Measurements from ENCODE around the gene GTPBP3.
A peak's percentile ranks its signal among the peaks of the same experiment; 100 is the strongest.

GTPBP3 gene

DNA sequence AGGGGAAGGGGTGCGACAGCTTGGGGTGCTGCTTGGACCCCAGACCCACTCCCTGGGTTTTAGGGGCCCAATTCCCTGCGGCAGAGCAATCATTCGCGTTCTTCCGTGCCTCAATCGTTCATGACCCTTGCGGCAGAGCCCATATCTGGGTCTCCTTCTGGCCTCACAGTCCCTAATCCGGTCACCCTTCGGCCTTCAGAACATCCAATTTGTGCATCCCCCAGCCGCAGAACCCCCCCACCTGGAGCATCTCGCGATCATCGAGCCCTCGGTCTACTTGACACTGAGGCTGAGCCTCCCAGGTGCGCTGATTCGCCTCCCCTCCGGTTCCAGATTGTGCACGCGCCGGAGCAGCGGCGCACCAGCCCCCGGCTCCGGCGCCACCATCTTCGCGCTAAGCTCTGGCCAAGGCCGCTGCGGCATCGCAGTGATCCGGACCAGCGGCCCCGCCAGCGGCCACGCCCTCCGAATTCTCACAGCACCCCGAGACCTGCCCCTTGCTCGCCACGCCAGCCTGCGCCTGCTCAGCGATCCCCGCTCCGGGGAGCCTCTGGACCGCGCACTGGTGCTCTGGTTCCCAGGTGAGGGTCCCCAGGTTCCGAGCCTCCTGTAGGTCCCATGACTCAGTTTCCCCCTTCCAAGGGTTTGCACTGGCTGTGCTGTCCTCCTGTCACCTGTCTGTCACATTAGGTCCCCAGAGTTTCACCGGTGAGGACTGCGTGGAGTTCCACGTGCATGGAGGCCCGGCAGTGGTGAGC is 501 bp downstream of the GTPBP3 start:
- Mint-ChIP-seq H3K4me3 (peak overlapping the region; percentile 90 to 97), H3K27ac (peak overlapping the region; percentile 84 to 93), H3K27me3 (no peaks in the 10 kb centered on the region), H3K4me1 (ENCODE audit: low read depth in 2 of 2) (peaks cover 28 to 34% of the 10 kb centered on the region in 2 donors), H3K9me3 (no peaks in the 10 kb centered on the region), H3K36me3 (ENCODE audit: insufficient read depth) (peaks cover 6% of the 10 kb centered on the region)
- ATAC-seq (replicated peaks) (peak; percentile 6), DNase-seq (no peak)

DNA sequence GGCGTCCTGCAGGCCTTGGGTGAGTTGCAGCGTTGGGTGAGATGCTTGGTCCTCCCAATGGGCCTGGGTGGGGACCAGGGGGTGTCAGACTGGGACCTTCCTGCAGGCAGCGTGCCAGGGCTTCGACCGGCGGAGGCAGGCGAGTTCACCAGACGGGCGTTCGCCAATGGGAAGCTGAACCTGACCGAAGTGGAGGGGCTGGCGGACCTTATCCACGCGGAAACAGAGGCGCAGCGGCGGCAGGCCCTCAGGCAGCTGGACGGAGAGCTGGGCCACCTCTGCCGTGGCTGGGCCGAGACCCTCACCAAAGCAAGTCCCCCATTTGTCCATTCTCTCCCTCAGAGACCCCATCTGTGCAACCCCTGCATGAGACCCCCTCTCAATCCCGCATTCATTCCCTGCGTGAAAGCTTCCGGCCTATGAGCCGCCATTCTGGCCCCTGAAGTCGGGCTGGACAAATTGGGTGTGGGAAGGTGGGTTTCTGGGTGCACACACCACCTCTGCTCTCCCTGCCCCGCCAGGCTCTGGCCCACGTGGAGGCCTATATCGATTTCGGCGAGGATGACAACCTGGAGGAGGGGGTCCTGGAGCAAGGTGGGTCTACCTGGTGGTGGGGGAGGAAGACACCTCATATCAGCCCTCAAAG is 1.2 kb downstream of the GTPBP3 start:
- no peaks in the 10 kb centered on the region for H3K27me3 Mint-ChIP-seq
- no peak for ATAC-seq (replicated peaks)
- no peaks in the 10 kb centered on the region for H3K9me3 Mint-ChIP-seq
- no peak for DNase-seq
- peaks cover 24 to 30% of the 10 kb centered on the region in 2 donors for H3K4me1 Mint-ChIP-seq (ENCODE audit: low read depth in 2 of 2)
- peaks cover 11% of the 10 kb centered on the region for H3K36me3 Mint-ChIP-seq (ENCODE audit: insufficient read depth)
- H3K27ac Mint-ChIP-seq: no peak overlapping the region
- peak overlapping the region; percentile 90 to 97 for H3K4me3 Mint-ChIP-seq

DNA sequence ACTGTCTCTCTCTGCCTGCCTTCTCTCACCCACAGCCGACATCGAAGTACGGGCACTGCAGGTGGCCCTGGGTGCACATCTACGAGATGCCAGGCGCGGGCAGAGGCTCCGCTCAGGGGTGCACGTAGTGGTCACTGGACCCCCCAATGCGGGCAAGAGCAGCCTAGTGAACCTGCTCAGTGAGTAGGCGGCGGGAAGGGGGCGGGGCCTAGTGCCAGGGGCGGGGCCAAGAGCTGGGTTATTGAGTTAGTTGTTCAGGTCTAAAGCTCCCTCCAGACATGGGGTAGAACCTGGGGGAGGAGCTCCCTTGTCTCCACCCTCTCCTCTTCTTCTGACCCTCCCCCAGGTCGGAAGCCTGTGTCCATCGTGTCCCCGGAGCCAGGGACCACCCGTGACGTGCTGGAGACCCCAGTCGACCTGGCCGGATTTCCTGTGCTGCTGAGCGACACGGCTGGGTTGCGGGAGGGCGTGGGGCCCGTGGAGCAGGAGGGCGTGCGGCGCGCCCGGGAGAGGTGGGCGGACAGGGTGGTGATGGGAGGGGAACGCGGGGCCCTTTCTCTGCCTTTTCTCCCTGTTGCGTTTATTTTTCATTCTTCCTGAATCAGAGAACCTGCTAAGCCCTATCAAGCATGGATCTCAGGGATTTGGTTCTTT is 1.9 kb downstream of the GTPBP3 start:
- Mint-ChIP-seq H3K36me3 (ENCODE audit: insufficient read depth) (peaks cover 11% of the 10 kb centered on the region), H3K27ac (no peak overlapping the region), H3K27me3 (no peaks in the 10 kb centered on the region), H3K9me3 (no peaks in the 10 kb centered on the region), H3K4me3 (peak overlapping the region; percentile 48 to 97), H3K4me1 (ENCODE audit: low read depth in 2 of 2) (peaks cover 21 to 25% of the 10 kb centered on the region in 2 donors)
- ATAC-seq (replicated peaks) (no peak), DNase-seq (no peak)

DNA sequence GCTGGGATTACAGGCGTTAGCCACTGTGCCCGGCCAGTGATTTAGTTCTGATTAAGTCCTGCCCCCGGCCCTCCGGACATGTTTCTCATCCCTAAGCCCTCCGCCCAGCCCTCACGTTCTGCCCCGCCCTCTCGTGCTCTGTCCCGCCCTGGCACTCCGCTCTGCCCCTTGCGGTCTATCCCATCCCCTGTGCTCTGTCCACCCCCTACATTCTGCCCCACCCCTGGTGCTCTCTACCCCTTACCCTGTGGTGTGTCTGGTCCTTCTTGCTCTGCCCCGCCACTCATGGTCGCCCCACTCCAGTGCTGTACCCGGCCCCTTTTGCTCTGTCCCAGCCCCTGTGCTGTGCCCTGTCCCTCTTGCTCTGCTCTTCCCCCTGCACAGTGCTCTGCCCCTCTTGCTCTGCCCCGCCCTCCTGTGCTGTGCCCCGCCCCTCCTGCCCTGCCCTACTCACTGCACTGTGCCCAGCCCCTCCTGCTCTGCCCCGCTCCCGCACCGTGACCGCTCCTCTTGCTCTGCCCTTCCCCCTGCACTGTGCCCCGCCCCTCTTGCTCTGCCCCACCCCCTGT is 3.0 kb downstream of the GTPBP3 start:
- Mint-ChIP-seq H3K27ac (no peak overlapping the region), H3K4me1 (ENCODE audit: low read depth in 2 of 2) (peaks cover 13 to 20% of the 10 kb centered on the region in 2 donors), H3K36me3 (ENCODE audit: insufficient read depth) (peaks cover 11% of the 10 kb centered on the region), H3K9me3 (no peaks in the 10 kb centered on the region), H3K4me3 (peak overlapping the region in 1 of 2 donors; percentile 34), H3K27me3 (no peaks in the 10 kb centered on the region)
- ATAC-seq (replicated peaks): no peak
- no peak for DNase-seq

DNA sequence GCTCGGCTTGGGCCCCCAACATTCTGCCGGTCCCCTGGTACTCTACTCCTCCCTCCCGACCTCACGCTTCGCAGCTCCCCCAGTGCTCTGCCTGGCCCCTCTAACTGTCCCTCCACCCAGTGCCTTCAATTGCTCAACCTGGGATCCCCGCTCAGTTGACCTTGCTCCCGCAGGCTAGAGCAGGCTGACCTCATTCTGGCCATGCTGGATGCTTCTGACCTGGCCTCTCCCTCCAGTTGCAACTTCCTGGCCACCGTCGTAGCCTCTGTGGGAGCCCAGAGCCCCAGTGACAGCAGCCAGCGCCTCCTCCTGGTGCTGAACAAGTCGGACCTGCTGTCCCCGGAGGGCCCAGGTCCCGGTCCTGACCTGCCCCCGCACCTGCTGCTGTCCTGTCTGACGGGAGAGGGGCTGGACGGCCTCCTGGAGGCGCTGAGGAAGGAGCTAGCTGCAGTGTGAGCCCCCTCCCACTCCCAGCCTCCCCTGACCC is 3.6 kb downstream of the GTPBP3 start:
- H3K36me3 Mint-ChIP-seq (ENCODE audit: insufficient read depth): peaks cover 11% of the 10 kb centered on the region
- peak overlapping the region in 1 of 2 donors; percentile 34 for H3K4me3 Mint-ChIP-seq
- H3K9me3 Mint-ChIP-seq: no peaks in the 10 kb centered on the region

DNA sequence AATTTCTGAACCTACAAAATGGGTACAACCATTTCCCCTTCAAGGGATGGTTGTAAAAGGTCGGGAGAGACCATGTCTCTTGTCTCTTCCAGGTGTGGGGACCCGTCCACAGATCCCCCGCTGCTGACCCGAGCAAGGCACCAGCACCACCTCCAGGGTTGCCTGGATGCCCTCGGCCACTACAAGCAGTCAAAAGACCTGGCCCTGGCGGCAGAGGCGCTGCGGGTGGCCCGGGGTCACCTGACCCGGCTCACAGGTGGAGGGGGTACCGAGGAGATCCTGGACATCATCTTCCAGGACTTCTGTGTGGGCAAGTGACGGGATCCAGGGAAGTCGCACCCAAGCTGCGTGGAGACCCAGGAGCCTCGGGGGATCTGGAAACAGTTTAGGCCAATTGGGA is 4.0 kb downstream of the GTPBP3 start:
- DNase-seq (no peak), ATAC-seq (replicated peaks) (no peak)
- H3K4me1 Mint-ChIP-seq (ENCODE audit: low read depth in 2 of 2): peaks cover 17 to 25% of the 10 kb centered on the region in 2 donors
- no peaks in the 10 kb centered on the region for H3K9me3 Mint-ChIP-seq
- no peak overlapping the region for H3K27ac Mint-ChIP-seq
- H3K27me3 Mint-ChIP-seq: no peaks in the 10 kb centered on the region
- H3K4me3 Mint-ChIP-seq: no peak overlapping the region
- peaks cover 11% of the 10 kb centered on the region for H3K36me3 Mint-ChIP-seq (ENCODE audit: insufficient read depth)

More for the DNA sequence above, 3.6 kb downstream of the GTPBP3 start:
- DNase-seq (no peak), ATAC-seq (replicated peaks) (no peak)
- Mint-ChIP-seq H3K27me3 (no peaks in the 10 kb centered on the region), H3K4me1 (ENCODE audit: low read depth in 2 of 2) (peaks cover 13 to 20% of the 10 kb centered on the region in 2 donors), H3K27ac (no peak overlapping the region)

DNA sequence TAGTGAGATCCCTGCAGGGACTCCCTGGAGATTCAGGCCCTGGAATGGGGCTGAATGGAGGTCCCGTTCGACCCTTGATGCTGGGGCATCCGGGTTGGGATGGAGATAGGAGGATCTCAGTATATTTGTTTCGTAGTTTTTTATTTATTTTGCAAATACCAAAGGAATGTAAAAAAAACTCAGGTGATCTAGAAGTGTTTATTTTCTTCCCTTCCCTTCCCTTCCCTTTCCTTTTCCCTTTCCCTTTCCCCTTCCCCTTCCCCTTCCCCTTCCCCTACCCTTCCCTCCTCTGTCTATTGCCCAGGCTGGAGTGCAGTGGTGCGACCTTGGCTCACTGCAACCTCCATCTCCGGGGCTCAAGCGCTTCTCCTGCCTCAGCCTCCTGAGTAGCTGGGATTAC is 4.5 kb downstream of the GTPBP3 start:
- Mint-ChIP-seq H3K27me3 (no peaks in the 10 kb centered on the region), H3K36me3 (ENCODE audit: insufficient read depth) (peaks cover 11% of the 10 kb centered on the region), H3K27ac (no peak overlapping the region), H3K4me1 (ENCODE audit: low read depth in 2 of 2) (peaks cover 13 to 20% of the 10 kb centered on the region in 2 donors), H3K9me3 (no peaks in the 10 kb centered on the region), H3K4me3 (no peak overlapping the region)
- ATAC-seq (replicated peaks): no peak
- DNase-seq: no peak

DNA sequence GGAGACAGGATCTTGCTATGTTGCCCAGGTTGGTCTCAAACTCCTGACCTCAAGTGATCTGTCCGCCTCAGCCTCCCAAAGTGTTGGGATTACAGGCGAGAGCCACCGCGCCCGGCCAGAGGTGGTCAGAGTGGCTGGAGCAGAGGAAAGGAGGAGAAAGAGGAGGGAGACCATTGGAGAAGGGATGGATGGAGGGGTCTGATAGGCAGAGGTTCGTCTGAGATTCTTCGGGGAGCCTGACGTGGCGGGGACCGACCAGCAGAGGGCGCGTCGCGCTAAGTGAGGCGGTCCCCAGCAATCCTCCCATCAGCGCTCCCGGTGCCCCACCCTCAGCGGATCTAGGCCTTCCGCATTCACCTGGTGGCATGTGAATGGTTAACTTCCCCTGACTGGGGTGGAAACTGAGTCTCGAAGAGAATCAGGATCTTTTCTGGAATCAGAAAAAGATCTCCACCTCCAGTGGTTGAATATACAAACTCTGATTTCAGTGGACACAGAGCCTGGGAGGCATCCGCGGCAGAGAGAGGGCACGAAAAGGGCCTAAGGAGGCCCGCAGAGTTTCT is 8.8 kb downstream of the GTPBP3 start:
- Mint-ChIP-seq H3K27ac (no peak overlapping the region), H3K4me1 (ENCODE audit: low read depth in 2 of 2) (peaks cover 5 to 6% of the 10 kb centered on the region in 2 donors), H3K36me3 (ENCODE audit: insufficient read depth) (peaks cover 8% of the 10 kb centered on the region), H3K9me3 (no peaks in the 10 kb centered on the region), H3K4me3 (no peak overlapping the region), H3K27me3 (peaks cover 26 to 33% of the 10 kb centered on the region in 2 donors)
- ATAC-seq (replicated peaks) (peak; percentile 96), DNase-seq (peak; percentile 73 to 76 (median 74))

DNA sequence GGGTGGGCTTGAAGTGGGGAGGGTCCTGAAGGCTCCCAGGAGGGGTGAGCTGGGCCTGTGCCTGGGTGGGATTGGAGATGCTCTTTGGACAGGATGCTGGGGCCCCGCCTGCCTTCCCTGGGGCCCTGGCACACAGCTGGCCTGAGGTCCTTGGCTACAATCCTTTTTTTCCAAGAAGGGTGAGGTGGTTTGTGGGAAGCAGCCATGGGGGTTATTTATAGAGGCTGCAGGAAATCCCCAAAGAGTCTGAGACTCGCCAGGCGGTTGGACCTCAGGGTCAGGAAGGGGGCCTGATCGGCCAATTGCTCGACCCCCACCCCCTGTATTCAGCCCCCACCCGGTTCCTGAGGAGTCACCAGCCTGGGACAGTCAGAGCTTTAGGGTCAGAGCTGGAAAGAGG is 10.0 kb downstream of the GTPBP3 start:
- Mint-ChIP-seq H3K36me3 (ENCODE audit: insufficient read depth) (peaks cover 6% of the 10 kb centered on the region), H3K27me3 (peaks cover 28 to 45% of the 10 kb centered on the region in 2 donors), H3K9me3 (no peaks in the 10 kb centered on the region), H3K27ac (no peak overlapping the region), H3K4me3 (no peak overlapping the region), H3K4me1 (ENCODE audit: low read depth in 2 of 2) (peaks cover 5 to 9% of the 10 kb centered on the region in 2 donors)
- DNase-seq (no peak), ATAC-seq (replicated peaks) (no peak)

DNA sequence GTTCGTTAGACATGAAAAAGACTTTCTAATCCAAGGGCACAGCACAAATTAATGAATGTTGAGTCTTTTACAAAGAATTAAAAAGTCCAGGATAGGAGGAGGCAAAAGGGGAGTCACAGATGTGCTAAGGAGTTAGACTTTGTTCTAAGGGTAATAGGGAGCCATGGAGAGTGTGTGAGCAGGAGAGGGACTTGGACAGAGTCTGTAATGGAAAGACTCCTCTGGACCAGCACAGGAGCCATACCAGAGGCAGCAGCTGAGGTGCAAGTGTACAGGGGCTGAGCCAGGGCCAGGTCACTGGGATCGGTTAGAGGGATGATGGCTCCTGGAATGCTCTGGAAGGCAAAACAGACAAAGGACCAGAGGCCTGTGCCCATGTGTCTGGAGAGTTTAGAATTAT is 10.5 kb downstream of the GTPBP3 start:
- Mint-ChIP-seq H3K27ac (no peak overlapping the region), H3K4me3 (no peak overlapping the region), H3K27me3 (peaks cover 28 to 50% of the 10 kb centered on the region in 2 donors)

DNA sequence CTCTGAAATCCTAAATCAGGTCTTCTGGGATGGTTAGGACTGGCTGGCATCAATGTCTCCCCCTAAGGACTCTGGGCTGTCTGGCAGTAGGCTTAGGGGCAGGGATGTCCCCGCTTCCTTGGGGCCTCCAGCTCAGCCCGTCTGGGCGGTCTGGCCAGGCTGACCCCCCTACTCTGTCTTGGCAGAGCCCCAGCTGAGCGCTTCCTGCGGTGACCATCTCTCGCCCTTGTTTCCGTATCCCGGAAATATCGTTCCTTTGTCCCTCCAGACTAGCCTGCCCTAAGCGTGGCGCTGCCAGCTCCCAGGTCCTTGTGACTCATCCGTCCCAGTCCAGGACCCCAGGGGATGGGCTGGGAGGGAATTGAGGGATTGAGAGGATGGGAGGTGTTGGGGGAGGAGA is 11.3 kb downstream of the GTPBP3 start:
- Mint-ChIP-seq H3K27ac (no peak overlapping the region), H3K4me1 (ENCODE audit: low read depth in 2 of 2) (peaks cover 5 to 9% of the 10 kb centered on the region in 2 donors), H3K27me3 (peaks cover 36 to 59% of the 10 kb centered on the region in 2 donors), H3K4me3 (no peak overlapping the region), H3K9me3 (no peaks in the 10 kb centered on the region), H3K36me3 (ENCODE audit: insufficient read depth) (no peaks in the 10 kb centered on the region)
- no peak for DNase-seq
- no peak for ATAC-seq (replicated peaks)

More for the DNA sequence above, 10.5 kb downstream of the GTPBP3 start:
- H3K36me3 Mint-ChIP-seq (ENCODE audit: insufficient read depth): peaks cover 5% of the 10 kb centered on the region
- ATAC-seq (replicated peaks) (no peak), DNase-seq (no peak)
- peaks cover 5 to 9% of the 10 kb centered on the region in 2 donors for H3K4me1 Mint-ChIP-seq (ENCODE audit: low read depth in 2 of 2)
- no peaks in the 10 kb centered on the region for H3K9me3 Mint-ChIP-seq

DNA sequence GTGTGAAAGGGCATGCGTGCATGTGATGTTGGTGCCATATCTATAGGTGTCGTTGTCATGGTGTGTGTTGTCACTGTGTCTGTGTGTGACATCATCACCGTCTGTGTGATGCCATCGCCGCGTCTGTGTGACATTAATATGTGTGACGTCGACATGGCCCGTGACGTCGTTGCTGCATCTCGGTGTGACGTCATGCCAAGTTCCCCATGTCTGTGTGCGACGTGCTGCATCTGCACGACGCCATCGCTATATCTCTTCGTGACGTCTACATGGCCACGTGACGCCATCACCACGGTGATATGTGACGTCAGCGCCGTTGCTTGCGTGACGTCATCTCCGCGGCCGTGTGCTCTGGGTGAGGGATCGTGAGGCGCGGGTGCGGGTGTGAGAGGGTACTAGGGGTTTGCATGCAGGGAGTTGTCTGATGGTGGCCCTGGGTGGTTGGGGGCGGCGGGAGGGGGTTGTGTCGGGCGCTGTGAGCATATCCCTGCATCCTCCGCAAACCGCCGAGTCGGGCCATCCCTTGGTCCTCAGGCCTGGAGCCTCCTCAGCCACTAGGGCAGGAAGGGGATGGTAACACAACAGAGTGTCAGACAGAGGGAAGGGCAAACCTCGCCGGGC is 14.6 kb downstream of the GTPBP3 start:
- no peak for ATAC-seq (replicated peaks)
- H3K4me3 Mint-ChIP-seq: no peak overlapping the region
- peaks cover 40 to 62% of the 10 kb centered on the region in 2 donors for H3K27me3 Mint-ChIP-seq
- H3K27ac Mint-ChIP-seq: no peak overlapping the region
- no peaks in the 10 kb centered on the region for H3K9me3 Mint-ChIP-seq
- no peak for DNase-seq
- peaks cover 0 to 3% of the 10 kb centered on the region in 2 donors for H3K4me1 Mint-ChIP-seq (ENCODE audit: low read depth in 2 of 2)
- H3K36me3 Mint-ChIP-seq (ENCODE audit: insufficient read depth): no peaks in the 10 kb centered on the region
